Caco-2 (cell line): ENCODE data around the gene IDI1. TPM values are rescaled to one million over a fixed set of nuclear protein-coding genes. Genes with fewer than 3 reads are reported as not detected.

Source experiments
- BruUV-seq: library from RNA; stranded (reverse); fragments of 400-500 nt; replicated peaks from 2 replicates; lab custom pipeline; 2021; lab: Mats Ljungman, UMichigan
- CTCF ChIA-PET: fragments of 300-600 bp; sonication (Branson Sonifier 250); formaldehyde crosslinking; loops from one replicate; lab custom pipeline; 2022; ENCODE audit warnings: antibody characterized with exemption; lab: Charles Lee
- POLR2A ChIA-PET: fragments of 300-600 bp; sonication (Branson Sonifier 250); formaldehyde crosslinking; loops from one replicate; lab custom pipeline; 2022; ENCODE audit warnings: antibody characterized with exemption; lab: Charles Lee
- DNase-seq, 2 experiments: peaks; one replicate each; pipeline versions ENCODE4 v3.0.0 to v3.0.0-alpha.2; 2020 to 2022
- H3K27me3 ChIP-seq: replicated peaks from 2 replicates; pipeline ENCODE4 v1.6.0; 2011; ENCODE audit warnings: low read length; ENCODE audit not compliant: control insufficient read depth, insufficient read depth
- H3K36me3 ChIP-seq: 2 replicates; pipeline ENCODE4 v1.5.1; 2011; ENCODE audit warnings: low read length; ENCODE audit not compliant: control insufficient read depth, insufficient read depth
- H3K4me1 ChIP-seq: fragments of 250-450 bp; sonication (Bioruptor Pico); 2 replicates; pipeline ENCODE4 v1.5.1; 2020; ENCODE audit warnings: mild to moderate bottlenecking
- H3K4me3 ChIP-seq: 2 replicates; pipeline ENCODE4 v1.5.1; 2011; ENCODE audit warnings: low read depth, mild to moderate bottlenecking, control low read depth, low read length
- H3K9me3 ChIP-seq: fragments of 250-450 bp; sonication (Bioruptor Pico); 2 replicates; pipeline ENCODE4 v1.5.1; 2020; ENCODE audit warnings: mild to moderate bottlenecking, moderate library complexity
- H3K27ac Mint-ChIP-seq: one replicate; pipeline ENCODE4 v1.8.0; 2022; ENCODE audit warnings: mixed read lengths; ENCODE audit not compliant: unreplicated experiment
- H3K27me3 Mint-ChIP-seq: one replicate; pipeline ENCODE4 v1.8.0; 2022; ENCODE audit warnings: mixed read lengths; ENCODE audit not compliant: insufficient read depth, unreplicated experiment
- H3K36me3 Mint-ChIP-seq: one replicate; pipeline ENCODE4 v1.8.0; 2022; ENCODE audit warnings: mild to moderate bottlenecking, mixed read lengths; ENCODE audit not compliant: insufficient read depth, unreplicated experiment
- H3K4me1 Mint-ChIP-seq: one replicate; pipeline ENCODE4 v1.8.0; 2022; ENCODE audit warnings: low read depth, mixed read lengths; ENCODE audit not compliant: unreplicated experiment
- H3K4me3 Mint-ChIP-seq: one replicate; pipeline ENCODE4 v1.8.0; 2022; ENCODE audit warnings: mild to moderate bottlenecking, moderate library complexity, mixed read lengths; ENCODE audit not compliant: unreplicated experiment
- H3K9me3 Mint-ChIP-seq: one replicate; pipeline ENCODE4 v1.8.0; 2022; ENCODE audit warnings: mixed read lengths; ENCODE audit not compliant: unreplicated experiment
- intact Hi-C: fragments of 100-400 bp; cut with micrococcal nuclease; formaldehyde crosslinking; loops from one replicate; pipeline ENCODE4 v1.10.0; 2022; ENCODE audit not compliant: unreplicated experiment
- total RNA-seq: library from RNA; stranded (reverse); gene quantifications from 2 replicates; pipeline ENCODE4 v1.2.3, GENCODE V29; 2022
- TF ChIP-seq, protein P1 (sequence below), 2 experiments: fragments of 200-600 bp in 1 of 2; IDR thresholded peaks; 1 replicate in 1 of 2; 2 replicates in 1 of 2; pipeline versions ENCODE4 v1.5.1 to v1.8.0; 2011 to 2022; ENCODE audit warnings: antibody characterized with exemption in 1 of 2, control low read depth in 1 of 2, inconsistent platforms in 1 of 2, low read depth in 1 of 2, low read length in 1 of 2, mild to moderate bottlenecking in 1 of 2, moderate library complexity in 1 of 2; ENCODE audit not compliant: insufficient read depth in 1 of 2, severe bottlenecking in 1 of 2, unreplicated experiment in 1 of 2

The IDI1 gene
- total RNA-seq, 1 experiment from 2014 or later, result 133 TPM

DNA sequence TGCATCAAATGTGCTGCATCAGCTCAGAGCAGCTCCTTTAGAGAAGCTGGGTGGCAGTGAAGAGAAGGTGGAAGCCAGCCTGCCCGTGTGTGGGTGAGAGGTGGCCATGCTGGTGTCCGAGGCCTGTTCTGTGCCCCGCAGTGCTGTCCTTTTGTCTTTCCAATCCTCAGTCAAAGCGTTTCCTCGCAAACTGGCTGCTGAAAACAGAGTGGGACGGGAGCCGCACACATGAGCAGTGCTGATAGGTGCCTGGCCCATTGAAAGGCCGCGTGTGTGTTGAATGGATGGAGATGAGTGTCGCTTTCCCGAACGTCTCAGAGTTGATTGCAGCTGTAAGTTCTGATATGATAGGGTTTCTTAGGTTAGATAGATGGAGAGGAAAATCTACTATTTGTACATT lies 46.6 kb upstream of the IDI1 start:
- TF ChIP-seq, protein P1, sequence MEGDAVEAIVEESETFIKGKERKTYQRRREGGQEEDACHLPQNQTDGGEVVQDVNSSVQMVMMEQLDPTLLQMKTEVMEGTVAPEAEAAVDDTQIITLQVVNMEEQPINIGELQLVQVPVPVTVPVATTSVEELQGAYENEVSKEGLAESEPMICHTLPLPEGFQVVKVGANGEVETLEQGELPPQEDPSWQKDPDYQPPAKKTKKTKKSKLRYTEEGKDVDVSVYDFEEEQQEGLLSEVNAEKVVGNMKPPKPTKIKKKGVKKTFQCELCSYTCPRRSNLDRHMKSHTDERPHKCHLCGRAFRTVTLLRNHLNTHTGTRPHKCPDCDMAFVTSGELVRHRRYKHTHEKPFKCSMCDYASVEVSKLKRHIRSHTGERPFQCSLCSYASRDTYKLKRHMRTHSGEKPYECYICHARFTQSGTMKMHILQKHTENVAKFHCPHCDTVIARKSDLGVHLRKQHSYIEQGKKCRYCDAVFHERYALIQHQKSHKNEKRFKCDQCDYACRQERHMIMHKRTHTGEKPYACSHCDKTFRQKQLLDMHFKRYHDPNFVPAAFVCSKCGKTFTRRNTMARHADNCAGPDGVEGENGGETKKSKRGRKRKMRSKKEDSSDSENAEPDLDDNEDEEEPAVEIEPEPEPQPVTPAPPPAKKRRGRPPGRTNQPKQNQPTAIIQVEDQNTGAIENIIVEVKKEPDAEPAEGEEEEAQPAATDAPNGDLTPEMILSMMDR (IDR thresholded peaks at IDR 0.05; ENCODE audit: insufficient read depth in 1 of 2, low read depth in 1 of 2, low read length in 1 of 2, severe bottlenecking in 1 of 2, unreplicated experiment in 1 of 2), result no peak
- intact Hi-C loops, result no loop called here
- H3K27me3 Mint-ChIP-seq, result no peaks in the 10 kb centered on the region
- ChIA-PET CTCF (no interaction called here), POLR2A (no interaction called here)
- no peak overlapping the region for H3K27ac Mint-ChIP-seq
- peak in 1 of 2 experiments; percentile 17 for DNase-seq
- Histone ChIP-seq H3K9me3 (no peaks in the 10 kb centered on the region), H3K27me3 (no peaks in the 10 kb centered on the region), H3K4me1 (no peaks in the 10 kb centered on the region), H3K4me3 (no peak overlapping the region), H3K36me3 (peaks cover 3% of the 10 kb centered on the region; the same call in 1 of the 2 replicates)
- no TSS peak for BruUV-seq
- no peaks in the 10 kb centered on the region for H3K4me1 Mint-ChIP-seq
- H3K4me3 Mint-ChIP-seq, result no peak overlapping the region
- no peaks in the 10 kb centered on the region for H3K9me3 Mint-ChIP-seq
- H3K36me3 Mint-ChIP-seq, result peaks cover 5% of the 10 kb centered on the region

DNA sequence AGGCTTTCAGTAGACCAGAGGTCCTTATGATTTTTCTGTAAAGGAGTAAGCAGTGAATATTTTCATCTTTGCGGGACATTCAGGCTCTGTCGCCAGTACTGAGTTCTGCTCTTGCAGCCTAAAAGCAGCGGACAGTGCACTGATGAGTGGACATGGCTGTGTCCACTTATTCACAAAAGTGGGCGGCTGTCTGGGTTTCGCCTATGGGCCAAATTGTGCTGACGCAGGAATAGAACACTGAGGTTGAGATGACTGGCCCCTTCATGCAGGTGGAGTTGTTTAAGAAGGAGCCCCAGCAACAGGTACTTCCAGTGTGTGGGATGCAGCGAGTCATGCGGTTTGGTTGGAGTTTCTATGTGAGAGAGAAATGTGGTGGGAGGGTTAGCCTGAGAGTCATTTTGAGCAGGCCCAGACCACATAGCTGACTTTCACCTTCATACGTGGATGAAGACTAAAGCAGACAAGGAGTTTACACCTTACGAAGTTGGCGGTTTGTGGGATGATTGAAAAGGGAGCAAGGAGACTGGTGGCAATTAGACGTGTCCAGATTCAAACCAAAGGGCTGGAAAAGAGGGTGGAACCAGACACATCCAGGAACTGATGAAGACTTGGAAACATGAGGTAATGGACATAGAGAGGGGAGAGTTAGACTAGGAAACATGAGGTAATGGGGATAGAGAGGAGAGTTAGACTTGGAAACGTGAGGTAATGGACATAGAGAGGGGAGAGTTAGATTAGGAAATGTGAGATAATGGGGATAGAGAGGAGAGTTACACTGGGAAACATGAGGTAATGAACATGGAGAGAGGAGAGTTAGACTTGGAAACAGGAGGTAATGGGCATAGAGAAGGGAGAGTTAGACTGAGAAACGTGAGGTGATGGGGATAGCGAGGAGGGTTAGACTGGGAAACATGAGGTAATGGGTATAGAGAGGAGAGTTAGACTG lies 45.5 kb upstream of the IDI1 start:
- DNase-seq, result peak in 1 of 2 experiments; percentile 21
- POLR2A ChIA-PET, result no interaction called here
- intact Hi-C loops, result no loop called here
- no TSS peak for BruUV-seq
- Histone ChIP-seq H3K4me3 (no peak overlapping the region), H3K4me1 (no peaks in the 10 kb centered on the region), H3K9me3 (no peaks in the 10 kb centered on the region), H3K27me3 (no peaks in the 10 kb centered on the region), H3K36me3 (peaks cover 3% of the 10 kb centered on the region; the same call in 1 of the 2 replicates)
- Mint-ChIP-seq H3K9me3 (no peaks in the 10 kb centered on the region), H3K27ac (no peak overlapping the region), H3K4me3 (no peak overlapping the region), H3K4me1 (no peaks in the 10 kb centered on the region), H3K36me3 (peaks cover 15% of the 10 kb centered on the region), H3K27me3 (no peaks in the 10 kb centered on the region)
- TF ChIP-seq, protein P1 (IDR thresholded peaks at IDR 0.05; ENCODE audit: insufficient read depth in 1 of 2, low read depth in 1 of 2, low read length in 1 of 2, severe bottlenecking in 1 of 2, unreplicated experiment in 1 of 2), result no peak
- CTCF ChIA-PET, result no interaction called here

DNA sequence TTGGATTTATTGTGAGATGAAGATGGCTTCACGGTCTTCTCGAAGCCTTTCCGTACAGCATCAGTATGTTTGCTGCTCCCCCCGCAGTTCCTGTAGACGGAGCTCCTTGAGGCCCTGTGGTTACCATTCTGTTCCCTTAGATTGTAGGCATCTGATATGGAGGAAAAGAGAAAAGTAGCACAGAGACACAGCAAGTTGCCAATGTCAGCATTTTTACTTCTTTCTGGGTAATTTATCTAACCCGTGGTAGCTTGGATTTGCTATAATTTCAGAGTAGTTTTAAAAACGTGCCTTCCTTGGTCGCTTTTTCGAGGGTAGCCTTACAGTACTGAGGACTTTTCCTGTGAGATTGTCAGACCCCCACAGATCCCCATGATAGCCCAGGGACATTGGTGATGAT lies 44.8 kb upstream of the IDI1 start:
- Histone ChIP-seq H3K4me3 (no peak overlapping the region), H3K27me3 (no peaks in the 10 kb centered on the region), H3K9me3 (no peaks in the 10 kb centered on the region), H3K4me1 (no peaks in the 10 kb centered on the region), H3K36me3 (peaks cover 3% of the 10 kb centered on the region)
- Mint-ChIP-seq H3K4me1 (no peaks in the 10 kb centered on the region), H3K36me3 (peaks cover 15% of the 10 kb centered on the region), H3K4me3 (no peak overlapping the region), H3K9me3 (no peaks in the 10 kb centered on the region), H3K27ac (no peak overlapping the region), H3K27me3 (no peaks in the 10 kb centered on the region)
- no TSS peak for BruUV-seq
- ChIA-PET CTCF (no interaction called here), POLR2A (no interaction called here)
- TF ChIP-seq, protein P1 (IDR thresholded peaks at IDR 0.05; ENCODE audit: insufficient read depth in 1 of 2, low read depth in 1 of 2, low read length in 1 of 2, severe bottlenecking in 1 of 2, unreplicated experiment in 1 of 2), result no peak
- intact Hi-C loops, result no loop called here
- DNase-seq, result peak in 1 of 2 experiments; percentile 8
